Superior temporal gyrus (tissue), 1 donor: ENCODE data around the gene RHOBTB1.
A peak's percentile ranks its signal among the peaks of the same experiment; 100 is the strongest.

ENCODE experiments used
- DNase-seq: peaks from one replicate; pipeline ENCODE4 v3.0.0-alpha.2; 2016; ENCODE audit errors: extremely low spot score

RHOBTB1 gene

GRCh38 chr10:60942134-60942787 is 1.7 kb downstream of the RHOBTB1 start:
- DNase-seq: peak; percentile 63

GRCh38 chr10:60940446-60940845 is 3.5 kb downstream of the RHOBTB1 start:
- no peak for DNase-seq

GRCh38 chr10:60937784-60938654 is 6.0 kb downstream of the RHOBTB1 start:
- DNase-seq: peak; percentile 56

GRCh38 chr10:60937022-60937421 is 7.0 kb downstream of the RHOBTB1 start:
- peak; percentile 58 for DNase-seq

GRCh38 chr10:60934215-60935175 is 9.5 kb downstream of the RHOBTB1 start:
- DNase-seq: no peak

- peak; percentile 44 for DNase-seq
Measured at GRCh38 chr10:60932756-60933155, 11.2 kb downstream of the RHOBTB1 start.

- peak; percentile 45 for DNase-seq
Measured at GRCh38 chr10:60930237-60930636, 13.7 kb downstream of the RHOBTB1 start.

- no peak for DNase-seq
Measured at GRCh38 chr10:60921633-60922032, 22.4 kb downstream of the RHOBTB1 start.

- no peak for DNase-seq
Measured at GRCh38 chr10:60920479-60920878, 23.5 kb downstream of the RHOBTB1 start.

GRCh38 chr10:60919551-60919950 is 24.4 kb downstream of the RHOBTB1 start:
- no peak for DNase-seq

- DNase-seq: no peak
Measured at GRCh38 chr10:60917331-60918280, 26.4 kb downstream of the RHOBTB1 start.

- no peak for DNase-seq
Measured at GRCh38 chr10:60916025-60916424, 28.0 kb downstream of the RHOBTB1 start.

GRCh38 chr10:60914690-60915141 is 29.3 kb downstream of the RHOBTB1 start:
- DNase-seq: no peak

- no peak for DNase-seq
Measured at GRCh38 chr10:60913657-60914056, 30.3 kb downstream of the RHOBTB1 start.

GRCh38 chr10:60913071-60913470 is 30.9 kb downstream of the RHOBTB1 start:
- peak; percentile 30 for DNase-seq

- no peak for DNase-seq
Measured at GRCh38 chr10:60911715-60912114, 32.3 kb downstream of the RHOBTB1 start.

GRCh38 chr10:60911216-60911615 is 32.8 kb downstream of the RHOBTB1 start:
- DNase-seq: peak; percentile 38

- DNase-seq: peak; percentile 41
Measured at GRCh38 chr10:60910543-60910942, 33.4 kb downstream of the RHOBTB1 start.

GRCh38 chr10:60908896-60909295 is 35.1 kb downstream of the RHOBTB1 start:
- DNase-seq: no peak

GRCh38 chr10:60908031-60908430 is 36.0 kb downstream of the RHOBTB1 start:
- peak; percentile 56 for DNase-seq

GRCh38 chr10:60907236-60907635 is 36.7 kb downstream of the RHOBTB1 start:
- no peak for DNase-seq
